GM18858 (cell line): Measurements from ENCODE around the gene SMG6.
"Not testable (repeated sequence)": the region's sequence is repeated elsewhere in the genome, so short reads cannot be mapped to it uniquely, and the experiment has no call there.

Source experiments
- ATAC-seq: cut with Tn5 transposase; IDR thresholded peaks from one replicate; pipeline ENCODE4 v1.9.1; 2021; ENCODE audit not compliant: unreplicated experiment

SMG6 gene

DNA sequence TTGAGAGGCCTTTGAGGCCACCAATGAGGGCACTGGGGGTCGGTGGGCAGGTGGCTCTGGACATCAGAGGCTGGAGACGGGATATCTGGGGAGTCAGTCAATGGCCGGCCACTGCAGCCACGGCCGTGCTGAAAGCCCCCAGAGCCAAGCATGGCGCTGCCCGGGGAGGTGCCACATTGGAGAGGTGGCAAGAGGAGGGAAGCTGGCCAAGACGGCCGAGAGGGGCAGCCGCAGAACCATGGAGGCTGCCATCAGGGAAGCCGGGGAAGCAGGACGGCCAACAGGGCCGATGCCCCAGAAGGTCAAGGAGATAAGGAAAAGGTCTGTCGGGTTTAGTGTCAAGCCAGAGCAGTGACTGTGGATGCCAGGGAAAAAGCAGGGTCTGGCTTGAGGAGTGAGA is 288.3 kb downstream of the SMG6 start:
- no peak for ATAC-seq

GRCh38 chr17:2013994-2014317 is 289.6 kb downstream of the SMG6 start:
- no peak for ATAC-seq

DNA sequence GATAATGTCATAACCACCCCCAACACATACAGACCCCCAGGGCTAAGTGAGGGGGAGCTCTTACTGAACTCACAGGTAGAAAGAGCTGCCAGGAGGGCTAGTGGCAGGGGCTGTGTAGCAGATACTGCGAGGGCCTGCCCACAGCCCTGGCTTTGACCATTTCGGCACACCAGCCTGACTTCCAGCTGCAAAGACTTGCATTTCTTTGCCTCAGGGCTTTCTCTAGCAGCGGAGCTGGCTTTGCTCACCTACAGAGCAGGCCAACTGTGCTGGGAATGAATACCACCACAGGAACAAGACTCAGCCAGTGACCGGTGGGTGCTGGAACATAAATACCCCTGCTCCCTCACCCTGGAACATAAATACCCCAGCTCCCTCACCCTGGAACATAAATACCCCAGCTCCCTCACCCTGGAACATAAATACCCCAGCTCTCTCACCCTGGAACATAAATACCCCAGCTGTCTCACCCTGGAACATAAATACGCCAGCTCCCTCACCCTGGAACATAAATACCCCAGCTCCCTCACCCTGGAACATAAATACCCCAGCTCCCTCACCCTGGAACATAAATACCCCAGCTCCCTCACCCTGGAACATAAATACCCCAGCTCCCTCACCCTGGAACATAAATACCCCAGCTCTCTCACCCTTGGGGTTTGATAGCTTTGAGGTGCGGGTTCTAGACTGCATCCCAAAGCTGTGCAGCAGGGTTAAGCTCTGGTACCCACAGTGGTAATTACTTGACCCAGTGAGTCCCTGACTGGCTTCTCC is 290.2 kb downstream of the SMG6 start:
- not testable (repeated sequence) for ATAC-seq

- ATAC-seq = no peak
These were observed 291.1 kb downstream of the SMG6 start for GRCh38 chr17:2012499-2012898.

DNA sequence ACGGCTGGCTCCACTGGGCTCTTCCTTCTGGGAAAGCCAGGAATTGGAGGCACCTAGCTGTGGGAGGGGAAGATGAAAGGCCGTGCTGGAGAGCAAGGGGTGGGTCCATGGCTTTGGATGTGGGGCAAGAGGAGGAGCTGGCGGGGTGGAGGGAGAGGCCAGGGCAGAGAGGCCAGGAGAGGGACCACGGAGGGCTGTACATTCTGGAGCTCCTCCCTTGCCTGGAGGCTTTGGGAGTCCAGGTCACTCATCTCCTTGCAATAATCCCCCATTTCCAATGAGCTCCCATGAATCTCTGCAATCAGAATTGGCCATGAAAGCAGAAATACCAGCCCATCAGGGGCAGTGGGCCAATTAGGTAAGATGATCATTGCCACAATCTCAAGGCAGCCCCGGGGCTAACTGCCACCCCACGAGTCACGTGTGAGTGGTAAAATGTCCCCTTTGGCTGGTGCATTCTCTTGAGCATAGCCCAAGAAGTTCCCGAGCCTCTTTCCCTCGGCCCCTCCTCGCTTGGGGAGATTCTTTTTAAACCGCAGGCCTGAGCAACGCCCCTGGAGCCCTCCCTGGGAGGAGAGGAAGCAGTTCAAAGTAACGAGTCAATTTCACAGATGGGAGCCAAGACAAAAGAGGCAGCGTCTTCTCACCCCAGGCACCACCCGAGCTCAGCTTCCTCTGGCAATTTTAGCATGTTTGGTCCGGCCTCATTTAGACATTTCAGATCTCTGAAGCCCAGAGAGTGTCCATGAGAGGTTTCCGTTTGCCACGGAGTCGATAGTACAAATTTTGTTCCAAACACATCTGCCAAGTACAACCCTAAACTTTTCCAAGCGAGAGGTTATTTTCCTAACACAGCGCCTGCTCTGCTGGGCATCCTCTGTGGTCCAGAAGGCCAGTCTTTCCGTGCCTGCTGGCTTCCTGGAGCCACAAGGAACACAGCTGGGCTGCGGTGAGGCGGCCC is 291.9 kb downstream of the SMG6 start:
- ATAC-seq = no peak
